ENCODE results near the gene CSF1R.
A peak's percentile ranks its signal among the peaks of the same experiment; 100 is the strongest.
"Not testable (repeated sequence)": the region's sequence is repeated elsewhere in the genome, so short reads cannot be mapped to it uniquely, and the experiment has no call there.

CSF1R gene

DNA sequence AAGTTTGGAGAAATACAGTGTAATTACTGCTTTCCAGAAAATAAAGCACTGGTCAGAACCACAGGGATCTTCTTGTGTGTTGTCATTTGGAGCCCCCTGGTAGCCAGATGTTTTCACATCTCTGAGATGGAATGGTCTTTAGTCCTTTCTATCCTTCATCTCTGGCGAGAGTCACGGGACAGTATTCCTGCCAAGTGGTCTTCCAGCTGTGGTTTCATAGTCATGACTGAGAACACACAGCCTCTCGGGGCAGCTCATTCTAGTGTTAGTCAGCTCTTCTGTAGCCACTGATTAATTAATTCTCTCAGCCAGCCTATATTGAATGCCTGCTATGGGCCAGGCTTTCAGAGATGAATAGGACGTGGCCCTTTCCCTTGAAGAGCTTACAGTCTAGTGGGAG is 51.7 kb downstream of the CSF1R start:
- TF ChIP-seq, protein P1, sequence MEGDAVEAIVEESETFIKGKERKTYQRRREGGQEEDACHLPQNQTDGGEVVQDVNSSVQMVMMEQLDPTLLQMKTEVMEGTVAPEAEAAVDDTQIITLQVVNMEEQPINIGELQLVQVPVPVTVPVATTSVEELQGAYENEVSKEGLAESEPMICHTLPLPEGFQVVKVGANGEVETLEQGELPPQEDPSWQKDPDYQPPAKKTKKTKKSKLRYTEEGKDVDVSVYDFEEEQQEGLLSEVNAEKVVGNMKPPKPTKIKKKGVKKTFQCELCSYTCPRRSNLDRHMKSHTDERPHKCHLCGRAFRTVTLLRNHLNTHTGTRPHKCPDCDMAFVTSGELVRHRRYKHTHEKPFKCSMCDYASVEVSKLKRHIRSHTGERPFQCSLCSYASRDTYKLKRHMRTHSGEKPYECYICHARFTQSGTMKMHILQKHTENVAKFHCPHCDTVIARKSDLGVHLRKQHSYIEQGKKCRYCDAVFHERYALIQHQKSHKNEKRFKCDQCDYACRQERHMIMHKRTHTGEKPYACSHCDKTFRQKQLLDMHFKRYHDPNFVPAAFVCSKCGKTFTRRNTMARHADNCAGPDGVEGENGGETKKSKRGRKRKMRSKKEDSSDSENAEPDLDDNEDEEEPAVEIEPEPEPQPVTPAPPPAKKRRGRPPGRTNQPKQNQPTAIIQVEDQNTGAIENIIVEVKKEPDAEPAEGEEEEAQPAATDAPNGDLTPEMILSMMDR (conservative IDR thresholded peaks at IDR 0.05; ENCODE audit: low read length): no peak
- H3K4me3 ChIP-seq (ENCODE audit: low read length): no peak overlapping the region
- DNase-seq (ENCODE audit: low read depth): peak; percentile 95

GRCh38 chr5:150033334-150033733 is 53.0 kb downstream of the CSF1R start:
- no peak for DNase-seq (ENCODE audit: low read depth)
- H3K4me3 ChIP-seq (ENCODE audit: low read length): no peak overlapping the region
- TF ChIP-seq, protein P1 (conservative IDR thresholded peaks at IDR 0.05; ENCODE audit: low read length): no peak

DNA sequence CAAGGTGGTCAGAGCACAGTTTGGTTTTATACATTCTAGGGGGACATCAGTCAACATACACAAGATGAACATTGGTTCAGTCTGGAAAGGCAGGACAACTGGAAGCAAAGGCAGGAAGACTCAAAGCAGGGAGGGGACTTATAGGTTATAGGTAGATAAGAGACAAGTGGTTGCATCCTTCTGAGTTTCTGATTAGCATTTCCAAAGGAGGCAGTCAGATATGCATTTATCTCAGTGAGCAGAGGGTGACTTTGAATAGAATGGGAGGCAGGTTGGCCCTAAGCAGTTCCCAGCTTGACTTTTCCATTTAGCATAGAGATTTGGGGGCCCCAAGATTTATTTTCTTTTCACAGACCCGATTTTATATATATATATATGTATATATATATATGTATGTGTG is 58.3 kb downstream of the CSF1R start:
- H3K4me3 ChIP-seq (ENCODE audit: low read length); DNase-seq (ENCODE audit: low read depth): not testable (repeated sequence)

DNA sequence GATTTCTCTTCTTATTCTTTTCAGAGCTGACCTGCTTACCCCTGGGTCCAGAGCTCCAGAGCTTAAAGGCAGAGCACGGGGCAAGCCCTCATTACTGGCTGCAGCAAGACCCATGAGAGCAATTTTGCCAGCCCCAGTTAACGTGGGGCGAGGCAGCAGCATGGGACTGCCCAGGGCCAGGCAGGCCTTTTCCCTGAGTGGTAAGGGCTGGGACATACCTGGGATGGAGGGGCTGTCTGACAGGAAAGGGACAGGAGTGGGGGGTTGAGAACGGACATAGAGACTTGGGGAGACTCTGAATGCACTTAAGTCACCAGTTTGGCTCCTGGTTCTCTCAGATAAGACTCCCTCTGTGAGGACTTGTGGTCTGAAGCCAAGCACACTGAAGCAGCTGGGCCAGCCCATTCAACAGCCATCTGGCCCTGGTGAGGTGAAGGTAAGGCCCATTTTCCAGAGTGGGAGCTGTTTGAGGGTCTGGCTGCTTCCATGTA is 59.6 kb downstream of the CSF1R start:
- DNase-seq (ENCODE audit: low read depth): no peak
- H3K4me3 ChIP-seq (ENCODE audit: low read length): no peak overlapping the region
- TF ChIP-seq, protein P1 (conservative IDR thresholded peaks at IDR 0.05; ENCODE audit: low read length): no peak

DNA sequence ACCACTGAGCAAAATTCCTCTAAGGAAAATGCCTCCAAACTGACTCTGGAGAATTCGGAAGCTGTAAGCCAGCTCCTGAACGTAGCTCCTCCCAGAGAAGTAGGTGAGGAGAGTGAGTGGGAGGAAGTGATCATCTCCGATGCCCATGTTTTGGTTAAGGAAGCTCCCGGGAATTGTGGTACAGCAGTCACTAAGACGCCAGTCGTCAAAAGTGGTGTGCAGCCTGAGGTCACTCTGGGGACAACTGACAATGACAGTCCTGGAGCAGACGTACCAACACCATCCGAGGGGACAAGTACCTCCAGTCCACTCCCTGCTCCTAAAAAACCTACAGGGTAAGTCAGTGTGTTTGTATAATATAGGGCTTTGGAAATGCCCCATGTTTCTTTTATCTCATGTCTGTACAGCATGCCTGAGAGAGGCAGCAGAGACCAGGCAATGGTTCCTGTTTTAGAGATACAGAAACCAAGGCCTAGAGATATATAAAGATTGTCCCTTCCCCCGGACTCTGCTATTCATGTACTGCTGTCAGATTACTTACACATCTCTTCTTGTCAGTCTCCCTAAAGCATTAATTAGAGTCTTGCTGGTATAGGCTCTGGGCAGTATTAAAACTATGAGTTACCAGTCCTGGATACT is 61.9 kb downstream of the CSF1R start:
- DNase-seq (ENCODE audit: low read depth): no peak
- H3K4me3 ChIP-seq (ENCODE audit: low read length): no peak overlapping the region
- TF ChIP-seq, protein P1 (conservative IDR thresholded peaks at IDR 0.05; ENCODE audit: low read length): peak; percentile 19; the same call in 1 of the 2 replicates

DNA sequence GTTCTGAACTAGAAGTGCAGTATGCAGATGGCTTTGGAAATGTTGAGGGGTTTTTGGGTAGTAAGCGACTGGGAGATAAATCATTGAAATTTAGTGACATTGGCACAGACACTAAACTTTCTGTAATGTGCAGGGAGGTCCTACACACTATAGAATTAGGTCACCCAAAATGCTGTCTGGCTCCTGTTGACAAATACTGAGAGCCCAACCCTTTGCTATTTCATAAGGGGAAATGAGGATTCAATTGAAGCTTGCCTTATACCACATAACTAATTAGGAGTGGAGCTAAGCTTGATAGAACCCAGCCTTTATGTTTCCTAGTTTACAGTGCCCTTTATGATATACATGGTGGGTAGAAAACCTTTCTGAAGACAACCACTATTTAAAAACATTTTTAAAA is 63.2 kb downstream of the CSF1R start:
- DNase-seq (ENCODE audit: low read depth): no peak
- no peak overlapping the region for H3K4me3 ChIP-seq (ENCODE audit: low read length)
- TF ChIP-seq, protein P1 (conservative IDR thresholded peaks at IDR 0.05; ENCODE audit: low read length): no peak

DNA sequence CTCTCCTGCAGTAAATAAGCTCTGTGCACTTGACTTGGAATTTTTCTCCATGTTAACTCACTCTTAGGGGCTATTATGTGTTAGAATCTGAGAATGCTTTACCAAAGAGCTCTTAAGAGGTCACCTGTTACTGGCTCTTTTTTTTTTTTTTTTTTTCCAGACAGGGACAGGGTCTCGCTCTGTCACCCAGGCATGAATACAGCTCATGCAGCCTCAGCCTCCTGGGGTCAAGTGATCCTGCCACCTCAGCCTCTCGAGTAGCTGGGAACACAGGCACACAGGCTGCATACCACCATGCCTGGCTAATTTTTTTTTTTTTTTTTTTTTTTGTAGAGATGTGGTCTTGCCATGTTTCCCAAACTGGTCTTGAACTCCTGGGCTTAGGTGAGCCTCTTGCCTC is 63.7 kb downstream of the CSF1R start:
- TF ChIP-seq, protein P1 (conservative IDR thresholded peaks at IDR 0.05; ENCODE audit: low read length): no peak
- no peak for DNase-seq (ENCODE audit: low read depth)
- no peak overlapping the region for H3K4me3 ChIP-seq (ENCODE audit: low read length)
